Mesenchymal stem cell (in vitro differentiated cells and primary cell): ENCODE data around the gene ZBTB16.

Source experiments
- DNase-seq: peaks from one replicate; pipeline ENCODE4 v3.0.0-alpha.2; 2013
- H2AFZ ChIP-seq: one replicate; pipeline ENCODE4 v1.6.1; 2013; ENCODE audit warnings: low read depth, mild to moderate bottlenecking, control low read depth, inconsistent platforms, low read length, moderate library complexity
- H2AK5ac ChIP-seq: 2 replicates; pipeline ENCODE4 v1.6.1; 2013; ENCODE audit warnings: low read length, moderate library complexity, mild to moderate bottlenecking, inconsistent platforms; ENCODE audit not compliant: severe bottlenecking
- H2BK120ac ChIP-seq: one replicate; pipeline ENCODE4 v1.6.1; 2013; ENCODE audit warnings: low read depth, mild to moderate bottlenecking, inconsistent platforms, low read length, moderate library complexity
- H2BK12ac ChIP-seq, 2 experiments: one replicate each; pipeline ENCODE4 v1.6.1; 2013; ENCODE audit warnings: inconsistent platforms in 2 of 2, low read length in 2 of 2, mild to moderate bottlenecking in 2 of 2, moderate library complexity in 2 of 2, control low read depth in 1 of 2
- H2BK15ac ChIP-seq: one replicate; pipeline ENCODE4 v1.6.1; 2013; ENCODE audit warnings: mild to moderate bottlenecking, low read depth, inconsistent platforms; ENCODE audit not compliant: poor library complexity, severe bottlenecking
- H2BK5ac ChIP-seq: 2 replicates; pipeline ENCODE4 v1.6.1; 2013; ENCODE audit warnings: low read depth, mild to moderate bottlenecking, low read length, control low read depth, inconsistent platforms; ENCODE audit not compliant: poor library complexity, severe bottlenecking
- H3K14ac ChIP-seq, 2 experiments: one replicate each; pipeline ENCODE4 v1.6.1; 2013; ENCODE audit warnings: inconsistent platforms in 2 of 2, low read length in 2 of 2, control low read depth in 1 of 2, mild to moderate bottlenecking in 1 of 2, moderate library complexity in 1 of 2
- H3K18ac ChIP-seq, 2 experiments: one replicate each; pipeline ENCODE4 v1.6.1; 2013; ENCODE audit warnings: inconsistent platforms in 2 of 2, low read length in 2 of 2, control low read depth in 1 of 2, low read depth in 1 of 2, mild to moderate bottlenecking in 1 of 2
- H3K23ac ChIP-seq, 2 experiments: one replicate each; pipeline ENCODE4 v1.6.1; 2013; ENCODE audit warnings: inconsistent platforms in 2 of 2, low read length in 2 of 2, mild to moderate bottlenecking in 2 of 2, moderate library complexity in 2 of 2, control low read depth in 1 of 2
- H3K27ac ChIP-seq: 2 replicates; pipeline ENCODE4 v1.5.1; 2013; ENCODE audit warnings: mild to moderate bottlenecking, moderate library complexity, low read length, control low read depth, inconsistent platforms; ENCODE audit not compliant: poor library complexity, severe bottlenecking
- H3K27me3 ChIP-seq, 2 experiments: 2 replicates each; pipeline versions ENCODE4 v1.6.1 to v1.7.0; 2013; ENCODE audit warnings: low read length in 2 of 2, mild to moderate bottlenecking in 2 of 2, moderate library complexity in 2 of 2, control low read depth in 1 of 2, inconsistent platforms in 1 of 2; ENCODE audit not compliant: control insufficient read depth in 1 of 2, insufficient read depth in 1 of 2
- H3K36me3 ChIP-seq, 2 experiments: 2 replicates each; pipeline versions ENCODE4 v1.6.1 to v1.7.0; 2013; ENCODE audit warnings: low read length in 2 of 2, control low read depth in 1 of 2, inconsistent platforms in 1 of 2, low read depth in 1 of 2, mild to moderate bottlenecking in 1 of 2; ENCODE audit not compliant: insufficient read depth in 2 of 2, control insufficient read depth in 1 of 2
- H3K4ac ChIP-seq, 2 experiments: one replicate each; pipeline ENCODE4 v1.6.1; 2013; ENCODE audit warnings: inconsistent platforms in 2 of 2, low read length in 2 of 2, mild to moderate bottlenecking in 2 of 2, moderate library complexity in 2 of 2, control low read depth in 1 of 2, low read depth in 1 of 2
- H3K4me1 ChIP-seq: 2 replicates; pipeline ENCODE4 v1.6.1; 2013; ENCODE audit warnings: low read depth, low read length, control low read depth; ENCODE audit not compliant: control insufficient read depth, insufficient read depth
- H3K4me2 ChIP-seq: 2 replicates; pipeline ENCODE4 v1.6.1; 2013; ENCODE audit warnings: low read length, mild to moderate bottlenecking, inconsistent platforms; ENCODE audit not compliant: poor library complexity, severe bottlenecking
- H3K4me3 ChIP-seq, 2 experiments: 2 replicates each; pipeline versions ENCODE4 v1.5.1 to v1.7.0; 2013; ENCODE audit warnings: low read length in 2 of 2, mild to moderate bottlenecking in 2 of 2, control low read depth in 1 of 2, low read depth in 1 of 2; ENCODE audit not compliant: insufficient read depth in 1 of 2
- H3K79me1 ChIP-seq: replicated peaks from 2 replicates; pipeline ENCODE4 v1.6.1; 2013; ENCODE audit warnings: mild to moderate bottlenecking, control low read depth, low read length, inconsistent platforms; ENCODE audit not compliant: poor library complexity, severe bottlenecking
- H3K9ac ChIP-seq: 2 replicates; pipeline ENCODE4 v1.7.0; 2013; ENCODE audit warnings: mild to moderate bottlenecking, low read length, moderate library complexity
- H3K9me3 ChIP-seq: 2 replicates; pipeline ENCODE4 v1.7.0; 2013; ENCODE audit warnings: mild to moderate bottlenecking, low read length; ENCODE audit not compliant: control insufficient read depth
- H4K8ac ChIP-seq: one replicate; pipeline ENCODE4 v1.6.1; 2013; ENCODE audit warnings: inconsistent platforms, mild to moderate bottlenecking, low read length, moderate library complexity
- H4K91ac ChIP-seq: one replicate; pipeline ENCODE4 v1.6.1; 2013; ENCODE audit warnings: mild to moderate bottlenecking, low read length, inconsistent platforms
- WGBS: methylation state at CpG from one replicate; pipeline ENCODE4 v1.1.7; 2013; ENCODE audit warnings: mixed read lengths; 5-methylcytosine and 5-hydroxymethylcytosine counted together

ZBTB16 gene

DNA sequence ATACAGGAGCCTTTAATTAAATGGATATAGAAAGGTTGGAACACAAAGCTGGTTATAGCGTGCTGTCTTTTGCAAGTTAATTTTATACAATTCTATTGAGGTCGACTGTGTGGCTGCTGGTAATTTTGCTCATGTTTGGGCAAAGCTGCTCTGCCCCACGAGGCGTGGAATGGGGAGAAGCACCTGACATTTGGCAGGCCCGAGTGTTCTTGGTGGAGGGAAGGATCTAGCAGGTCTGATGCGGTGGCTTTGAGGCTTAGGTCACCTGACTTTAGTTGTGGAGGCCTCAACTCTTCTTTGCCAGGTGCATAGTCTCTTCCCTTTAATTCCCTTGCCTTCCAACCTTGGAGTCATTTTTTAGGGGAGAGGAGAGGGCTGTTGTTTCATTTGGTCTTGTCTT, 97.3 kb downstream of the ZBTB16 start:
- H3K27ac ChIP-seq = no peak overlapping the region
- no peak overlapping the region for H3K23ac ChIP-seq
- H2AK5ac ChIP-seq = no peak overlapping the region
- H3K4me1 ChIP-seq = peaks cover 6% of the 10 kb centered on the region
- no peaks in the 10 kb centered on the region for H3K79me1 ChIP-seq
- no peak overlapping the region for H3K4ac ChIP-seq
- no peaks in the 10 kb centered on the region for H3K36me3 ChIP-seq
- H3K18ac ChIP-seq = peak overlapping the region in 1 of 2 experiments; percentile 33
- H2BK5ac ChIP-seq = no peak overlapping the region
- no peak for DNase-seq
- no peak overlapping the region for H3K14ac ChIP-seq
- H2BK15ac ChIP-seq = no peak overlapping the region
- H4K91ac ChIP-seq = peak overlapping the region; percentile 72
- no peak overlapping the region for H2AFZ ChIP-seq
- peak overlapping the region; percentile 59 to 61 for H2BK12ac ChIP-seq
- H3K9me3 ChIP-seq = no peaks in the 10 kb centered on the region
- 97% methylated on average over 6 of the region's 6 CpGs for WGBS
- H3K4me3 ChIP-seq = no peak overlapping the region
- no peak overlapping the region for H2BK120ac ChIP-seq
- H3K27me3 ChIP-seq = peaks cover 69 to 86% of the 10 kb centered on the region in 2 experiments
- no peak overlapping the region for H3K4me2 ChIP-seq
- no peak overlapping the region for H4K8ac ChIP-seq
- H3K9ac ChIP-seq = no peak overlapping the region

DNA sequence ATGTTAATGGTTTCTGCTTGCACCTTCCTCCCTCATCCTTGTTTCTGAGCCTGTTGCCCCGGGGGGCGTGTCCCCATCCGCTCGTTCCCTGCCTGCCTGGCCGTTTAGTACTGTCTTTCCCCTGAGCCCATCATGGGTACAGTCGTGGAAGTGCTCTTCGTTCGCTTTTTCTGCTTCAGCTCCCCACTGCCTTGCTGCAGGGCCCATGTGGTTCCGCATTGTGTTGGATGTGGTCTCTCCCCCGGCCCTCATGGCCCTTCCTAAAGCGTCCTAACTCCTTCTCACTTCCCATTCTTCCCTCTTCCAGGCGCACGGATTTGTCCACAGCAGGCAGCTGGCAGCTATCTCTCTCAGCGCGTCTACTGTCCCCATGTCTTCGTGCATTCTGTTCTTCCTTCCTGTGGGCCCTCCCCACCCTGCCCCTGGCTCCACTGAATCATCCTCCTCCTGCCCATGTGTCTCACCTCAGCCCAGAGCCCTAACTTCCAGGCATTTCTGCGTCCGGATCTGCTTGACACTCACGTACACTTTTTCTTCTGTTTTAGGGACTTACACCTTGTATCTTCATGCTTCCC, 98.1 kb downstream of the ZBTB16 start:
- no peaks in the 10 kb centered on the region for H3K9me3 ChIP-seq
- H3K4me2 ChIP-seq = no peak overlapping the region
- H3K9ac ChIP-seq = no peak overlapping the region
- H2BK12ac ChIP-seq = peak overlapping the region; percentile 76 to 93
- peaks cover 70 to 88% of the 10 kb centered on the region in 2 experiments for H3K27me3 ChIP-seq
- peak overlapping the region in 1 of 2 experiments; percentile 80 for H3K14ac ChIP-seq
- no peak overlapping the region for H3K23ac ChIP-seq
- H3K4me1 ChIP-seq = peaks cover 10% of the 10 kb centered on the region
- H3K79me1 ChIP-seq = no peaks in the 10 kb centered on the region
- H4K8ac ChIP-seq = peak overlapping the region; percentile 66
- no peaks in the 10 kb centered on the region for H3K36me3 ChIP-seq
- WGBS = 90% methylated on average over 19 of the region's 19 CpGs
- H4K91ac ChIP-seq = peak overlapping the region; percentile 12
- no peak overlapping the region for H2AK5ac ChIP-seq
- H3K18ac ChIP-seq = peak overlapping the region; percentile 2 to 41
- no peak overlapping the region for H2AFZ ChIP-seq
- no peak overlapping the region for H3K27ac ChIP-seq
- H2BK15ac ChIP-seq = peak overlapping the region; percentile 68
- peak overlapping the region; percentile 36 for H2BK120ac ChIP-seq
- no peak overlapping the region for H3K4me3 ChIP-seq
- H2BK5ac ChIP-seq = no peak overlapping the region
- no peak for DNase-seq
- H3K4ac ChIP-seq = peak overlapping the region in 1 of 2 experiments; percentile 26

DNA sequence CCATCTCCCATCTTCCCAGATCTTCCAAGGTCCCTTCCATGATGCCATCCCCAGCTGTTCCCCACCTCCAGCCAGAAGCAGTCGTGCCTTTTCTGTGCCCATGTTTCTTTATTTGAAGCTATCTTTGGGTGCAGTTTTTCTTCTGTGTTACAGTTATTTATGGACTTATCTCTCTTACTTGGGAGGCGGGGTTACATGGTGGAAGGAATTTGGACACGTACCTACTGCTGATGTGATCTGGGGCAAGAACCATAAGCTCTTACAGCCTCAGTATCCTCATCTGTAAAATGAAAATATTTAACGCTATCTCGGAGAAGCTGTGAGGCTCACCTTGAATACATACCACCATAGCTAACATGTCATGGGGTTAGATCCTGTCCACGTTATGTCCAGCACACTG, 98.9 kb downstream of the ZBTB16 start:
- Histone ChIP-seq H3K9me3 (no peaks in the 10 kb centered on the region), H2AFZ (no peak overlapping the region), H3K14ac (no peak overlapping the region), H2BK120ac (peak overlapping the region; percentile 78), H3K9ac (no peak overlapping the region), H3K27ac (no peak overlapping the region), H3K18ac (peak overlapping the region; percentile 5 to 75), H3K36me3 (no peaks in the 10 kb centered on the region), H3K23ac (no peak overlapping the region), H2BK5ac (no peak overlapping the region), H3K79me1 (no peaks in the 10 kb centered on the region), H2BK15ac (no peak overlapping the region), H4K91ac (peak overlapping the region; percentile 92), H3K4me2 (no peak overlapping the region), H4K8ac (no peak overlapping the region), H3K27me3 (peaks cover 66 to 80% of the 10 kb centered on the region in 2 experiments), H3K4me3 (no peak overlapping the region), H2BK12ac (peak overlapping the region; percentile 76 to 93), H2AK5ac (no peak overlapping the region), H3K4me1 (peaks cover 13% of the 10 kb centered on the region), H3K4ac (peak overlapping the region; percentile 8 to 95)
- WGBS = 94% methylated on average over 6 of the region's 6 CpGs
- no peak for DNase-seq

DNA sequence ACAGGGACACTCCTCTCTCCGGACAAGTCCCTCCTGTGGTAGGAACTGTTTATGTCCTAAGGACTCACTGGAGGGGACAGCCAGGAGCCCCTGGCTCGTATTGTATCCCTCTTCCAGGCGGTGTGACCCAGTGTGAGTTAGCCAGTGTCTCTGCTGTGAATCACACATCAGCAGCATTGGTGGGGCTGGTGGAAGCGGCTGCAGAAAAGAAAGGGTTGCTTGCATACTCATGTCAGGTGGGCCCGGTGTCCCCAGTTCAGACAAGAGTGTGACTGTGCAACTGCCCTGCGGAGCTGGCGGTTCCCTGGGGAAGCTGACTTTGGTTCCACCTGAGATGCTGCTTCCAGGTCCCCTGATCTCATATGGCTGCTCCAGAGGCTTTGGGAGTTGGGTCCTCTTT, 99.4 kb downstream of the ZBTB16 start:
- H3K27me3 ChIP-seq = peaks cover 66 to 80% of the 10 kb centered on the region in 2 experiments
- peak overlapping the region; percentile 5 to 75 for H3K18ac ChIP-seq
- H3K36me3 ChIP-seq = no peaks in the 10 kb centered on the region
- H2BK12ac ChIP-seq = peak overlapping the region; percentile 49 to 71
- no peak for DNase-seq
- peak overlapping the region; percentile 35 for H4K8ac ChIP-seq
- no peak overlapping the region for H2AK5ac ChIP-seq
- H2BK120ac ChIP-seq = peak overlapping the region; percentile 78
- H3K23ac ChIP-seq = no peak overlapping the region
- H3K14ac ChIP-seq = peak overlapping the region in 1 of 2 experiments; percentile 21
- H3K9ac ChIP-seq = no peak overlapping the region
- no peak overlapping the region for H3K4me3 ChIP-seq
- no peak overlapping the region for H2BK5ac ChIP-seq
- no peak overlapping the region for H2AFZ ChIP-seq
- 93% methylated on average over 7 of the region's 7 CpGs for WGBS
- no peaks in the 10 kb centered on the region for H3K9me3 ChIP-seq
- H3K79me1 ChIP-seq = no peaks in the 10 kb centered on the region
- H3K4me1 ChIP-seq = peaks cover 15% of the 10 kb centered on the region
- H3K27ac ChIP-seq = no peak overlapping the region
- H3K4me2 ChIP-seq = no peak overlapping the region
- peak overlapping the region; percentile 82 for H2BK15ac ChIP-seq
- H4K91ac ChIP-seq = peak overlapping the region; percentile 92
- H3K4ac ChIP-seq = peak overlapping the region; percentile 6 to 95
